GM23338 (cell line): ENCODE results near the gene C2orf68. TPM values are rescaled to one million over a fixed set of nuclear protein-coding genes. Genes with fewer than 3 reads are reported as not detected.
A peak's percentile ranks its signal among the peaks of the same experiment; 100 is the strongest.

ENCODE experiments used
- ATAC-seq: fragments of 200-7000 bp; cut with Tn5 transposase; 3 replicates; pipeline ENCODE4 v1.9.1; 2020
- DNase-seq: peaks from one replicate; pipeline ENCODE4 v3.0.0-alpha.2; 2015; ENCODE audit warnings: low spot score
- H2AFZ ChIP-seq: fragments of 200-600 bp; sonication (generic); 2 replicates; pipeline ENCODE4 v1.8.0; 2016; ENCODE audit warnings: antibody characterized with exemption, mild to moderate bottlenecking, moderate library complexity
- H3F3A ChIP-seq: fragments of 200-600 bp; sonication (generic); replicated peaks from 2 replicates; pipeline ENCODE4 v1.8.0; 2017; ENCODE audit warnings: antibody characterized with exemption, mixed run types, low read depth
- H3K27ac ChIP-seq: fragments of 200-600 bp; sonication (generic); 2 replicates; pipeline ENCODE4 v1.6.1; 2016; ENCODE audit warnings: low read depth
- H3K27me3 ChIP-seq: fragments of 200-600 bp; sonication (generic); 2 replicates; pipeline ENCODE4 v1.8.0; 2016; ENCODE audit warnings: mild to moderate bottlenecking, mixed run types, moderate library complexity; ENCODE audit not compliant: insufficient read depth
- H3K36me3 ChIP-seq: fragments of 200-600 bp; sonication (generic); 2 replicates; pipeline ENCODE4 v1.8.0; 2016; ENCODE audit warnings: mild to moderate bottlenecking; ENCODE audit not compliant: insufficient read depth
- H3K4me1 ChIP-seq: fragments of 200-600 bp; sonication (generic); 2 replicates; pipeline ENCODE4 v1.8.0; 2016; ENCODE audit warnings: mild to moderate bottlenecking, moderate library complexity; ENCODE audit not compliant: insufficient read depth
- H3K4me2 ChIP-seq: fragments of 200-600 bp; sonication (generic); 2 replicates; pipeline ENCODE4 v1.7.1; 2017; ENCODE audit warnings: mixed run types
- H3K4me3 ChIP-seq: fragments of 200-600 bp; sonication (generic); 2 replicates; pipeline ENCODE4 v1.6.1; 2016; ENCODE audit warnings: mixed run types
- H3K79me2 ChIP-seq: fragments of 200-600 bp; sonication (generic); replicated peaks from 2 replicates; pipeline ENCODE4 v1.8.0; 2017; ENCODE audit warnings: mild to moderate bottlenecking; ENCODE audit not compliant: insufficient read depth
- H3K9me2 ChIP-seq: fragments of 200-600 bp; sonication (generic); 2 replicates; pipeline ENCODE4 v1.8.0; 2017; ENCODE audit not compliant: insufficient read depth
- H4K20me1 ChIP-seq: fragments of 200-600 bp; sonication (generic); replicated peaks from 2 replicates; pipeline ENCODE4 v1.8.0; 2017; ENCODE audit warnings: mild to moderate bottlenecking; ENCODE audit not compliant: insufficient read depth
- H3K27ac Mint-ChIP-seq: 2 replicates; pipeline ENCODE4 v1.8.0; 2020; ENCODE audit warnings: inconsistent platforms, mild to moderate bottlenecking, moderate library complexity, mixed read lengths
- H3K27me3 Mint-ChIP-seq: 3 replicates; pipeline ENCODE4 v1.8.0; 2022; ENCODE audit warnings: low read depth, mild to moderate bottlenecking, moderate library complexity, mixed read lengths, inconsistent platforms; ENCODE audit not compliant: insufficient read depth, poor library complexity
- H3K36me3 Mint-ChIP-seq: 3 replicates; pipeline ENCODE4 v1.8.0; 2021; ENCODE audit warnings: low read depth, mild to moderate bottlenecking, inconsistent platforms, moderate library complexity, mixed read lengths
- H3K4me1 Mint-ChIP-seq: 3 replicates; pipeline ENCODE4 v1.8.0; 2020; ENCODE audit warnings: mild to moderate bottlenecking, inconsistent platforms, mixed read lengths
- H3K4me3 Mint-ChIP-seq: 3 replicates; pipeline ENCODE4 v1.8.0; 2021; ENCODE audit warnings: moderate library complexity, mild to moderate bottlenecking, inconsistent platforms, mixed read lengths
- H3K9me3 Mint-ChIP-seq: 3 replicates; pipeline ENCODE4 v1.8.0; 2020; ENCODE audit warnings: moderate library complexity, mild to moderate bottlenecking, inconsistent platforms, mixed read lengths
- CREB1 ChIP-seq: fragments of 250-450 bp; sonication (Bioruptor Pico); IDR thresholded peaks from 2 replicates; pipeline ENCODE4 v1.5.0; 2020; ENCODE audit warnings: low read depth, mild to moderate bottlenecking, moderate library complexity
- ETS1 ChIP-seq: IDR thresholded peaks from 2 replicates; pipeline ENCODE4 v1.6.1; 2016; ENCODE audit warnings: antibody characterized with exemption
- EZH2phosphoT487 ChIP-seq: fragments of 200-600 bp; sonication (generic); IDR thresholded peaks from one replicate; pipeline ENCODE4 v1.8.1; 2018; ENCODE audit warnings: antibody characterized with exemption; ENCODE audit not compliant: unreplicated experiment
- POLR2AphosphoS5 ChIP-seq: IDR thresholded peaks from 2 replicates; pipeline ENCODE4 v1.6.1; 2016; ENCODE audit warnings: antibody characterized with exemption, low read depth
- REST ChIP-seq: IDR thresholded peaks from one replicate; pipeline ENCODE4 v1.6.1; 2018; ENCODE audit warnings: antibody characterized with exemption; ENCODE audit not compliant: unreplicated experiment
- polyA plus RNA-seq: library from polyadenylated mRNA; unstranded; fragments of >200 nt; fragmentation: Nextera tagmentation; extraction: Ambion mirVana; gene quantifications from 2 replicates; pipeline ENCODE4 v1.2.1, GENCODE V29; 2016
- total RNA-seq: library from RNA; depleted of rRNA; stranded (reverse); fragments of >200 nt; shearing (Covaris generic); gene quantifications from 2 replicates; pipeline ENCODE4 v1.2.3, GENCODE V29; 2014

C2orf68 gene
- total and polyA plus RNA-seq, 2 experiments from 2014 or later, result 26.8 to 76.4 TPM

GRCh38 chr2:85596026-85596333 lies 15.9 kb downstream of the C2orf68 start:
- TF ChIP-seq POLR2AphosphoS5, result no peak
- Histone ChIP-seq H3K36me3 (no peaks in the 10 kb centered on the region; the same call in 1 of the 2 replicates), H3K4me1 (peaks cover 6% of the 10 kb centered on the region), H2AFZ (no peak overlapping the region; the same call in 1 of the 2 replicates), H3K4me3 (peak overlapping the region; percentile 74), H3K4me2 (peak overlapping the region; percentile 82), H3F3A (no peaks in the 10 kb centered on the region), H3K27ac (no peak overlapping the region), H4K20me1 (0 out of 2 replicates have a peak, but pooled peaks cover 5% of the 10 kb centered on the region), H3K79me2 (peaks cover 14% of the 10 kb centered on the region), H3K27me3 (no peaks in the 10 kb centered on the region), H3K9me2 (no peaks in the 10 kb centered on the region)
- H3K4me1 Mint-ChIP-seq, result peaks cover 8% of the 10 kb centered on the region; the same call in 2 of the 3 replicates
- no peaks in the 10 kb centered on the region for H3K9me3 Mint-ChIP-seq
- DNase-seq (peak; percentile 48), ATAC-seq (peak; percentile 18)
- H3K4me3 Mint-ChIP-seq, result peak overlapping the region; percentile 92
- peak overlapping the region; percentile 90 for H3K27ac Mint-ChIP-seq
- H3K27me3 Mint-ChIP-seq, result peaks cover 20% of the 10 kb centered on the region
- peaks cover 7% of the 10 kb centered on the region; the same call in 1 of the 3 replicates for H3K36me3 Mint-ChIP-seq

GRCh38 chr2:85595301-85596025 lies 16.4 kb downstream of the C2orf68 start, which contains the start of gene RNF181:
RNF181 (plus strand) TSS chr2:85595745; CDS start chr2:85595764, 19 bp downstream.
- Mint-ChIP-seq H3K4me3 (peak within 1 kb of the TSS; percentile 92), H3K36me3 (peaks cover 7% of the 10 kb centered on the region; the same call in 1 of the 3 replicates), H3K27me3 (peaks cover 17% of the 10 kb centered on the region), H3K27ac (peak within 1 kb of the TSS; percentile 96), H3K9me3 (no peaks in the 10 kb centered on the region), H3K4me1 (peaks cover 8% of the 10 kb centered on the region; the same call in 2 of the 3 replicates)
- H4K20me1 ChIP-seq, result 0 out of 2 replicates have a peak, but pooled peaks cover 5% of the 10 kb centered on the region
- H3K4me3 ChIP-seq, result peak within 1 kb of the TSS; percentile 74
- H2AFZ ChIP-seq, result peak within 1 kb of the TSS; percentile 11; the same call in 1 of the 2 replicates
- H3K27ac ChIP-seq, result peak within 1 kb of the TSS; percentile 75; the same call in 1 of the 2 replicates
- H3K79me2 ChIP-seq, result peaks cover 14% of the 10 kb centered on the region
- no peaks in the 10 kb centered on the region for H3K27me3 ChIP-seq
- H3K9me2 ChIP-seq, result no peaks in the 10 kb centered on the region
- peak within 1 kb of the TSS; percentile 86 for H3K4me2 ChIP-seq
- H3K36me3 ChIP-seq, result no peaks in the 10 kb centered on the region; the same call in 1 of the 2 replicates
- DNase-seq, result peak; percentile 99
- ATAC-seq, result peak; percentile 98
- TF ChIP-seq EZH2phosphoT487 (no peak), CREB1 (peak; percentile 43; the same call in 1 of the 2 replicates), ETS1 (peak; percentile 29; the same call in 1 of the 2 replicates), POLR2AphosphoS5 (peak; percentile 96), REST (no peak)
- peaks cover 6% of the 10 kb centered on the region for H3K4me1 ChIP-seq
- H3F3A ChIP-seq, result no peaks in the 10 kb centered on the region
